GM23338 (cell line): Measurements from ENCODE around the gene DENND1B.

Source experiments
- CTCF ChIP-seq, 2 experiments: fragments of 200-600 bp in 1 of 2; sonication (generic) in 1 of 2; conservative IDR thresholded peaks; 2 replicates each; pipeline versions ENCODE4 v1.5.1 to v1.6.1; 2016 to 2017; ENCODE audit warnings: antibody characterized with exemption in 2 of 2, low read depth in 2 of 2, mild to moderate bottlenecking in 2 of 2, moderate library complexity in 1 of 2
- EZH2 ChIP-seq: fragments of 200-600 bp; sonication (generic); IDR thresholded peaks from one replicate; pipeline ENCODE4 v1.8.0; 2017; ENCODE audit warnings: antibody characterized with exemption, mild to moderate bottlenecking, low read depth; ENCODE audit not compliant: unreplicated experiment
- POLR2AphosphoS5 ChIP-seq: IDR thresholded peaks from 2 replicates; pipeline ENCODE4 v1.6.1; 2016; ENCODE audit warnings: antibody characterized with exemption, low read depth

GRCh38 chr1:197464044-197464443 is 311.2 kb downstream of the DENND1B start:
- TF ChIP-seq CTCF (conservative IDR thresholded peaks at IDR 0.05; ENCODE audit: low read depth in 2 of 2): no peak
- TF ChIP-seq POLR2AphosphoS5: no peak
- TF ChIP-seq EZH2: no peak
